GDM1 (cell line): ENCODE measurements around the gene PLPP6.

Experiments used
- DNase-seq: peaks from one replicate; lab custom pipeline; 2025; lab: John Stamatoyannopoulos, UW

PLPP6 gene

DNA sequence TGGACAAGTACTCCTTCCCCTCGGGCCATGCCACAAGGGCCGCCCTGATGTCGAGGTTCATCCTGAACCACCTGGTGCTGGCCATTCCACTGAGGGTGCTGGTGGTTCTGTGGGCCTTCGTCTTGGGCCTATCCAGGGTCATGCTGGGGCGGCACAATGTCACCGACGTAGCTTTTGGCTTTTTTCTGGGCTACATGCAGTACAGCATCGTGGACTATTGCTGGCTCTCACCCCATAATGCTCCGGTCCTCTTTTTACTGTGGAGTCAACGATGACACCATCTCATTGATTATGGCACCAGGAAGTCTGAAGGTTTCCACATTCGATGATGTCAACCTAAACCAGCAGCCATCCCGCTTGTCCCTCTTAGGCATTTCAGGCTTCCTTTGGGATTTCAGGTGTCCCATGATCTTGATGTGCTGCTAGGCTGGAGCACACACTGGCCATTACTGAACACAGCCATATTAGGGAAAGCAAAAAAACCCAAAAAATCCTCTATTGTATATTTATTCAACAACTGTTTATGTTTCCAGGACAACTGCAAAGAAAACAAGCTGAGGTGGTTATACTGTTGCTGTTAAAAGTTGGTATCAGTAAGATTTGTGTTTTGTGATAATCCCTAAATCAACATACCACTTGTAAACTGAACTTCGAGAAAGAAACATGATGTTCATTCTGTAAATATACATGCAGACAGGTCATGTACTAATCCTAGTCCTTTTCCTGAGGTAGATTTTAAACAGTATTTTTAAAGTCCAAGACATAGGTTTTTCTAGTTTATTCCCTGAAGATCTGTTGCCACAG is 1.1 kb downstream of the PLPP6 start:
- DNase-seq: no peak

DNA sequence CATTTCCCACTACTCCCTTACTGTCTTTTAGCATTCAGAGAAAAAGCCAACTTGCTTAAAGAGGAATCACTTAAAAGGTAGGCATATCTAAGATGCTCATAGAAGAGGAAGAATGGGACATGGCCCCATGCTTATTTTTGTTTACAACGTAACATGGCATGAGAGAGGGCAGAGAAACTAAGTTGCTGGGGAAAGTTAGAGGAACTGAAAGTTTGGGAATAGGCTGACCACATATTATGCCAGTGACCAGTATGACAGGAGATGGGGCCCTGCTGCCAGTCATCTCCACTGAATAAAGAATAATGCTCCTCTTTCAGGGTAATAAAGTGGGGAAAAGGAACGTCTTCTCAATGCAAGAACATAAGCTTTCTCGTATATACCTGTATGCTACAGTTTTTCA is 1.9 kb downstream of the PLPP6 start:
- no peak for DNase-seq

- no peak for DNase-seq
Measured at GRCh38 chr9:4665357-4665756, 3.3 kb downstream of the PLPP6 start.

DNA sequence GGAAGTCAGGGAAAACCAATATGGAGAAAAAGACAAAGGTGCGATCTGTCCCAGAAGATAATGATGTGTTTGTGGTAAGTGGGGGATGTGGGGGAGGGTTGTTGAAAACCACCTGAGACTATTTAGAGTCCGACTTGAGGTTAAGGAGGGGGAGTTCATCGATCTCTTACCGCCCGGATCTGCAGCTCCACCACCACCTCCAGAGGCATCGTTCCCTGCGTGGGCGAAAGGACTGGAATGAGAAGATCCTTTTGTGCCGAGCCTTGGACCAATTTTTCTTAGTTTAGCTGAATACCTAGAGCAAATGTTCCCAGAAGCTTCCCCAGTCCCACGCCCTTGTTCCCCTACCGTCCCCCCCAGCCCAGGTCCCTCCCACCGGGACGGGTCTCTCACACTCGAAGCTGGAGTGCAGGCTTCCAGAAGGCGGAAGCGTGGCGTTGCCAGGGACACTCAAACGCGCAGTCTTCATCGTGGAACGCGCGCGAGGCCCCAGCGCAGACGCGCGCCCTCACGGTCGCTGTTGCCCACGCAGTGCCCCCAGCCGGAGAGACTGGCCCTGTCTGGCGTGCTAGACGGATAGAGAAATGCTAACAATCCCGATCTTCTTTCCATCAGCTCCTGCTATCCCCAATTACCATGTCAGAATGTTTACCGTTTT is 4.1 kb downstream of the PLPP6 start, which contains the start of gene SPATA6L:
TSS of gene SPATA6L (minus strand) at position 439 of the 658 bp plus-strand sequence. CDS start at position 209, 230 bp downstream.
- no peak for DNase-seq

DNA sequence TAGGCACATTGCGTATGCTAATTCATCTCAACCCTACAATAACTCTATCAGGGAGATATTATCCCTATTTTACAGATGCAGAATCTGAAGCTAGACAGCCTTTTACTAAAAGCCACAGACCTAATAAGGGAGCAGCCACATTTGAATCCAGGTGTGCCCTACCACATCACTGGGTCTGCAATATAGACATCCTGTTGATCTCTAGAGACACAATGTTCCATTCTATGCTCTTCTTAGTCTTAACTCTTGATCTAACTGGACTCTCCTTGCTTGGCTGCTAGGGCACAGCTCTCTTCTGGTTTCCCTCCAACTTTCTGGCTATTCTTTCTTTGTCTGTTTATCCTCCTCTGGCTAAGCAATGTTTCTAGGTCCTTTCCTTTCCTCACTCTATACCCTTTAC is 5.6 kb downstream of the PLPP6 start:
- DNase-seq: no peak

- no peak for DNase-seq
Measured at GRCh38 chr9:4668604-4669003, 6.5 kb downstream of the PLPP6 start.

DNA sequence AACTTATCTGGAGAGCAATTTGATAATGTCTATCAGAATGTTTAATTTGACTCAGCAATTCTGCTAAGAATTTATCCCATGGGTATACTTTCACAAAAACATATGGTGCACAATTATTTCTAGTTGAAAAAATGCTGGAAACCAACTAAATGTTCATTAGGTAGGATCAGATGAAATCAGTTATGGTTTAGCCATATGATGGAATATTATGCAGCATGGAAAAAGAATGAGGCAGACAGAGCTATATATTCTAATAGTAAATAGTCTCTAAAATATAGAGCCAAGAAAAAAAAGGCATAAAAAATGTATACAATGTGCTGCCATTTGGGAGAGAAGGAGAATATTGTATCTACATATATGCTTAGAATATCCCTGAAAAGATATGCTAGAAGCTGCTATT is 7.8 kb downstream of the PLPP6 start:
- no peak for DNase-seq

DNA sequence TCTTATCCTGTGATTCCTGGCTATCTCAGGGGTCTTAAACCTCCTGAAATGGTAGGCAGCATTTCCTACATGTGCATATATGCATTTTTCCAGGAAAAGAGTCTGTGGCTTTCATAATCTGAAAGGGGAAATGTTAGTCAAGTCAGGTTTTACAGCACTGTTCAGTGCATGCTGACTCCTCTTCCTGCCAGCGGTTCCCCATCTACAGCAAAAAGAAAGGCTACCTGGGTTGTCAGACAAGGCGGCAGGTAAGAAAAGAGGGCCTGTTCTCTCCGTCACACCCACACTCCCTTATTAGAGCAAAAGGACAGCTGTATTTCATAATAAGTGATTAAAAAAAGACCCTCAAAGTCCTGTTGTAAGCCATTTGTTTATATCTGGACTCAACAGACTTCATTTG is 8.5 kb downstream of the PLPP6 start:
- no peak for DNase-seq

DNA sequence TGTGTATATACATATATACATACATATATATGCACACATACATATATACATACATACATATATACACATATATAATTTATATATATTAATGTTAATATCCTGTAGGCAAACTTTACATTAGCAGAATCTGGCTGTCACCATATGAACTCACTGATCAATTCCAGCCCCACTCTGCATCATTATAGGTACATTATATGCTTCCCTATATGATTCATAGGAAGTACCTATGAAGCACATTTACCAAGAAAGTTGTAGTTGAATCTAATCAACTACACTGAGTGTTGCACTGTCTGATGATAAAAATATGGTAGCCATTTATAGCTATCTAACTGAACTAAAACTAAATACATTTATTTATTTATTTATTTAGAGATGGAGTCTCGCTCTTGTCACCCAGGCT is 9.6 kb downstream of the PLPP6 start:
- no peak for DNase-seq

- DNase-seq: no peak
Measured at GRCh38 chr9:4674783-4675182, 12.7 kb downstream of the PLPP6 start.

DNA sequence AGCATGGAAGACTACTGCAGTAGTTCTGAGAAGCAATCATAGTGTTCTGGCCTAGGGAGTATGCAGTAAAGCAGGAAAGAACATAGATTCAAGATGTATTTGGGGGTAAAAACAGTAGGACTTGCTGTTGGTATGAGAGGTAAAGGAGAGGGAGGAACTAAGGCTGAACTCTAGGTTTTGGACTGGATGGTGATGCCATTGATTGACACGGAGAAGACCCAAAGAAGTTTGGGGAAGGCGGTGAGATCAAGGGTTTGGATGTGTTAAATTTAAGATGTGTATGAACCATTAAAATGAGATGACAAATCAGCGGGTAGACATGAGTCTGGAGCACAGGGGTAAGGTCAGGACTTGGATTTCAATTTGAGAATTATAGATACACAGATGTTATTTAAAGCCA is 15.3 kb downstream of the PLPP6 start:
- no peak for DNase-seq

DNA sequence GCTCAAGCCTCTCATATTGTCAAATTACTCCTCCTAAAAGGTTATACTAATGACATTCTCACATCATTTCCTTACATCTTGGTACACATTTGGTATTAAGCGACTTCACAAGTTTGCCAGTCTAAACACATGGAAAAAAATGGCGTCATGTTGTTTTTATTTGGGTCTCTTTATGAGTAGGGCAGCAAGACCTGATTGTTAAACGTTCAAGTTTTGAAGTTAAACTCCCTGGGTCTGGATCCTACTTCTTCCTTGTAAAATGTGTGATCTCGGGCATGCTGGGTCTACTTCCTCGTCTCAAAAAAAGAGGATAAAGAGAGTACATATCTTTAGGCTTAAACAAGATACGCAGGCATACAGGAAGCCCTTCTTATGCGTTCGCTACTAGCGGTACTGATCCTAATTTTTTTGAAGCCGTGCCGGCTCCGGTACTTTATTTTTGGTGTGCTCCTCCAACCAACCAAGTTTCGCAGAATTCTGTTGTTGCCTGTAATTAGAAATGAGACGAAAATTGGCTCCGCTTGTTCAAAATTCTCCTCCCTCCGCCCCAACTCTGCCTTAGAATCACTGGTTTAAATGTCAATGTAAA is 16.7 kb downstream of the PLPP6 start:
- DNase-seq: no peak

DNA sequence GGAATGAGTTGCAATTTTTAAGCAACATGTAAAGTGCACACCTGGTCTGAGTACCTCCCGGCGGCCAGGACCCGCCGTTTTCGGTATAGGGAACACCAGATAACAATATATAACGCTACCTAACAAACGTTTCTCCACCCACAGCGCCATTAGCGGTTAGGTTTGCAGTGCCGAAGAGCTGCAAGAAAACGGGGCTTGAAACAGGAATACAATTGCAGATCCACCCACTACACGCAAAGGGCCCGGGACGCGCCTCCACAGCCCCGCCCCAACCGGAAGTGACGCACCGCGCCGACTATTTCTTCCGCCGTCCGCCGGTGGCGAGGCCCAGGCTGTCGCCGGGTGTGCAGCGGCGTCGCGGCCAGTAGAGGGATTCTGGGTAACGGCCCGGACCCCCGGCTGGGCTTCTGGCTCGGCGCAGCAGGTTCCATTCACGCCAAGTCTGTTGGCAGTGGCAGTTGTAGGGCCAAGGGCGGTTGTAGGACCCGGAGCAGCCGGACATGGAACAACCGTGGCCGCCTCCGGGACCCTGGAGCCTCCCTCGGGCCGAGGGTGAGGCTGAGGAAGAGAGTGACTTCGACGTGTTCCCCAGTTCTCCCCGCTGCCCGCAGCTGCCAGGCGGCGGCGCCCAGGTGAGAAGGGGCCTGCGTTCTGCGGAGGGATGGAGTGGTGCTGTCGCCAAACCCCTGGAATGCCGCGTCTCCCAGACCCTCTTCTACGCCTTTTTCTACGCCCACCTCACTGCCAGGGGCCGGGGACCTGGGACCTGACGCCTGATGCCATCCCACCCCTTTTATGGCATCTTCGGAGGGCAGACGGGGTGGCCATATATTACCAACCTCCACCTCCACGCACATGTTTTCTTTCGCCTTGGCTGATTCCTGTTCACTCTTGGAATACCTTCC is 17.4 kb downstream of the PLPP6 start, which contains the start of gene CDC37L1:
TSS of gene CDC37L1 (plus strand) at position 302 of the 905 bp plus-strand sequence. CDS start at position 501, 199 bp downstream.
- peak; percentile 95 for DNase-seq

DNA sequence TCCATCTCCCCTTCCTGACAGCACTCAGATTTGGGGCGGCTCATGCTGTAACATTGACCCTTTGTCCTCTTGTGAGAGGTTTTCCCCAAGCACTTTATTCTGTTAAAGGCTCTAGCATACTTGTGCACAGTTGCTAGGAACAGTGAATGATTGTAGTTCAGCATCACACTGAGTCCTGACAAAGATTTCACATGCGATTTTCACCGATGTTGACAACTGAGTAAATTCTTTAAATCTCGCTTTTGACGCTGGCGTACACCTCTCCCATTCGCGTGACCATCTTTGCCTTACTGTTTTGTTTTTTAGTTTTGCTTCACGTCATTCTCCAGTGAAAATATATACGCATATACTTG is 18.1 kb downstream of the PLPP6 start:
- DNase-seq: no peak

GRCh38 chr9:4680750-4681149 is 18.7 kb downstream of the PLPP6 start:
- DNase-seq: no peak

DNA sequence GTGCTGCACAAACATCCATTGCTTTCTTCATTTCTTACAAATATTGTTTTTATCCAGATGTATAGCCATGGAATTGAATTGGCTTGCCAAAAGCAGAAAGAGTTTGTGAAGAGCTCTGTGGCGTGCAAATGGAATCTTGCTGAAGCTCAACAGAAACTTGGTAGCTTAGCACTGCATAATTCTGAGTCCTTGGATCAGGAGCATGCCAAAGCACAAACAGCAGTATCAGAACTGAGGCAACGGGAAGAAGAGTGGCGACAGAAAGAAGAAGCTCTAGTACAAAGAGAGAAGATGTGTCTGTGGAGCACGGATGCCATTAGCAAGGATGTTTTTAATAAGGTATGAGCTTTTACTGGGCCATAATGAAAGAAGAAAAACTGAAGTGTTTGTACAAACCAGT is 22.7 kb downstream of the PLPP6 start:
- no peak for DNase-seq

DNA sequence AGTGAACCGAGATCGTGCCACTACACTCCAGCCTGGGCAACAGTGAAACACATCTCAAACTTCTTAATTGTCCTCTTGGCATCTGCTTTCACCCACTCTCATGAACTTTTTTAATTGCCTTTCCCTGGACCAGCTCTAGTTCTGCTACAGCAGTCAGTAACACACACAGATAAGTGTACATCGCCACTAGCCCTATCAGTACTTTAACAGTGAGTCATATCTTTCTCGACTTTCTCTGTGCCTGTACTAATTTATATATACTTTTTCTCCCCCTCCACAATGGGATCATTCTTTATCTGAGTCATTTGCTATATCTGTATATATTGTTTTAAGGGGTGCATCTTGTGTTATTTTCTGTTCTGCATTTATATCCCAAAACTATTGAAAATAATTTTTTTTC is 24.0 kb downstream of the PLPP6 start:
- DNase-seq: no peak

DNA sequence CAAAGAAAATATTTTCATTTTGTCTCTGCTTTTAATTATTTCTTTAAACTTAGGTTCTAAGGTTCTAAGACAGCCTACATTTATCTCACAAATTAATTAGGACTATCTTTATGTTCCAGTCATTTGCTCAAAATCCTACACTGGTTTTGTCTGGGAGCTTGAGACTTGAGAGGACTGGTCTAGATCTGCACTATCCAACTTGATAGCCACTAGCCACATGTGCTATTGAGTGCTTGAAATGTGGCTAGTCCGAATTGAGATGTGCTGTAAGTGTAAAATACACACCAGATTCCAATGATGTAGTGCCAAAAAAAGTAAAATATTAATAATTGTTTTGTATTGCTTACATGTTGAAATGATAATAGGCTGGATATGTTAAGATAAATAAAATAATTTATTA is 24.5 kb downstream of the PLPP6 start:
- no peak for DNase-seq

DNA sequence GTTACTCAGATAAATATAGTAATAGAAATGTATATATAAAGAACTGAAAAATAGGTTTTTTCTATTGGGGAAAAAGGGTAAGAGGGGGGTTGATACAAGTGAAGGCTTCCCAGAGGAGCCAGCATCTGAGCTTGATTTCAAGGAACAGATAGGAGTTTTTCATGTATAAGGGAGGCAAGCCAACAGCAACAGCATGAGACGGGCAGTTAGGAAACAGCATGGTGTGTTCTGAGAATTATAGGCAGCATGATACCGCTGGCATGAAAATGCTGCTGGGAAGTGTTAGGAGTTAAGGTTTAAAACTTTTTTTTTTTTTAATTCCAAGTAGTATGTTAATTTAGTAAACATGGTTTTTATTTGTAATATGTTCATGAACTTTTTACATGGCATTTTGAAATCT is 26.9 kb downstream of the PLPP6 start:
- DNase-seq: no peak

DNA sequence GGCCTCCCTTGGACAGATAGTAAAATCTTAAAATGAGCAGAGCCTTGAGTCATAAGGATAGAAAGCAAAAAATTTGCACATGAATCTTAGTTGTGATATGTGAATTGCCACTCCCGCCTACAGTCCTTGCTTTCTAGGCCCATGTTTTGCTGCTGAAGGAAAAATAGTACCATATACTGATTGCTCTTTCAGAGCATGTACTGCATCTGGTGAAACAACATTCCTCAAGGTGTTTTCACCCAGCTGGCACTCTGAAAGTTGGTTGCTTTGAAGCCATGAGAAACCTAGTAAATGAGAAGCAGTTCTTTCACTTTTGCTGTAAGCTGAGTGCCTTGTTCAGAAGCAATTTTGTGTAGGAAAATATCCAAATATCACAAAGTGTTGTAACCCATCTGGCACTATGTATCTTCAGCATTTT is 27.6 kb downstream of the PLPP6 start:
- no peak for DNase-seq

DNA sequence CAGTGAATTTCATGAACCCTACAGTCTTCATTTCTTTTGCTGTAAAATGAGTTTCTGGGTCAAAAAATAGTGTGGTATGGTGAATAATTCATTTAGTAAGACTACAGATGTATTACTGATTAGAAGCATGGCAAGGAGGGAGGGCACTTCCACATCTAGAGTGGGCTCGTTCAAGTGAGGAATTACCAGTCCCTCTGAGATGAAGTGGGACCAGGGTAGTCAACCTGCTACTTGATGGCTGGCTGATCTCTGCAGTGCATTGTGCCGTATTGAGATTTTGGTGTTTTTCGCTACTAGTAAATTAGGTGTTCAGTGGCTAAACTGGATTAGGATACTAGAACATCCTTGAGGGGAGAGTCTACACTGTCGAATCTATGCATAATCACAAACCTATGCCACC is 28.1 kb downstream of the PLPP6 start:
- no peak for DNase-seq

GRCh38 chr9:4691795-4692194 is 29.7 kb downstream of the PLPP6 start:
- DNase-seq: no peak
